ENCODE measurements around the gene SDR39U1. TPM values are rescaled to one million over a fixed set of nuclear protein-coding genes. Genes with fewer than 3 reads are reported as not detected.
"Not testable (repeated sequence)": the region's sequence is repeated elsewhere in the genome, so short reads cannot be mapped to it uniquely, and the experiment has no call there.

SDR39U1 gene, protein sequence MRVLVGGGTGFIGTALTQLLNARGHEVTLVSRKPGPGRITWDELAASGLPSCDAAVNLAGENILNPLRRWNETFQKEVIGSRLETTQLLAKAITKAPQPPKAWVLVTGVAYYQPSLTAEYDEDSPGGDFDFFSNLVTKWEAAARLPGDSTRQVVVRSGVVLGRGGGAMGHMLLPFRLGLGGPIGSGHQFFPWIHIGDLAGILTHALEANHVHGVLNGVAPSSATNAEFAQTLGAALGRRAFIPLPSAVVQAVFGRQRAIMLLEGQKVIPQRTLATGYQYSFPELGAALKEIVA
- total RNA-seq (10 to 100 TPM; 10.8 to 71.2 (median 42.4) TPM), polyA plus RNA-seq (10 to 100 TPM; 37.0 to 64.8 (median 41.8) TPM)
- long read RNA-seq, donor 1, partial matches to known transcripts, result 0 of 3 reads
- long read RNA-seq, donor 1, other reads (novel, unspliced or antisense), result 0 of 3 reads
- long read RNA-seq, donor 2, transcript SDR39U1-203 (5 exons, 1,507 nt), result major isoform, 7 of 10 reads
- long read RNA-seq, donor 2, partial matches to known transcripts, result 0 of 10 reads
- long read RNA-seq, donor 2, other reads (novel, unspliced or antisense), result 0 of 10 reads
- long read RNA-seq, donor 3, transcript SDR39U1-218 (3 exons, 1,960 nt), result major isoform, 6 of 13 reads
- long read RNA-seq, donor 3, partial matches to known transcripts, result 0 of 13 reads
- long read RNA-seq, donor 3, other reads (novel, unspliced or antisense), result 0 of 13 reads
- long read RNA-seq, donor 4, partial matches to known transcripts, result 0 of 2 reads
- long read RNA-seq, donor 4, other reads (novel, unspliced or antisense), result 0 of 2 reads
- long read RNA-seq, donor 5, transcript SDR39U1-201 (6 exons, 1,233 nt), result major isoform, 5 of 13 reads
- long read RNA-seq, donor 5, partial matches to known transcripts, result 0 of 13 reads
- long read RNA-seq, donor 5, other reads (novel, unspliced or antisense), result 0 of 13 reads
- long read RNA-seq, donor 6, transcript SDR39U1-218 (3 exons, 1,960 nt), result minor isoform, 5 of 43 reads
- long read RNA-seq, donor 6, transcript SDR39U1-201 (6 exons, 1,233 nt), result major isoform, 19 of 43 reads
- long read RNA-seq, donor 6, transcript SDR39U1-203 (5 exons, 1,507 nt), result minor isoform, 10 of 43 reads
- long read RNA-seq, donor 6, transcript SDR39U1-209 (4 exons, 1,203 nt), result minor isoform, 5 of 43 reads
- long read RNA-seq, donor 6, partial matches to known transcripts, result 0 of 43 reads
- long read RNA-seq, donor 6, other reads (novel, unspliced or antisense), result 0 of 43 reads
- long read RNA-seq, donor 7, partial matches to known transcripts, result 0 of 7 reads
- long read RNA-seq, donor 7, other reads (novel, unspliced or antisense), result 0 of 7 reads
- long read RNA-seq, donor 8, transcript SDR39U1-203 (5 exons, 1,507 nt), result major isoform, 5 of 14 reads
- long read RNA-seq, donor 8, partial matches to known transcripts, result 0 of 14 reads
- long read RNA-seq, donor 8, other reads (novel, unspliced or antisense), result 0 of 14 reads
- long read RNA-seq, donor 9, partial matches to known transcripts, result 0 of 12 reads
- long read RNA-seq, donor 9, other reads (novel, unspliced or antisense), result 0 of 12 reads
- long read RNA-seq, donor 10, partial matches to known transcripts, result 0 of 6 reads
- long read RNA-seq, donor 10, other reads (novel, unspliced or antisense), result 0 of 6 reads

DNA sequence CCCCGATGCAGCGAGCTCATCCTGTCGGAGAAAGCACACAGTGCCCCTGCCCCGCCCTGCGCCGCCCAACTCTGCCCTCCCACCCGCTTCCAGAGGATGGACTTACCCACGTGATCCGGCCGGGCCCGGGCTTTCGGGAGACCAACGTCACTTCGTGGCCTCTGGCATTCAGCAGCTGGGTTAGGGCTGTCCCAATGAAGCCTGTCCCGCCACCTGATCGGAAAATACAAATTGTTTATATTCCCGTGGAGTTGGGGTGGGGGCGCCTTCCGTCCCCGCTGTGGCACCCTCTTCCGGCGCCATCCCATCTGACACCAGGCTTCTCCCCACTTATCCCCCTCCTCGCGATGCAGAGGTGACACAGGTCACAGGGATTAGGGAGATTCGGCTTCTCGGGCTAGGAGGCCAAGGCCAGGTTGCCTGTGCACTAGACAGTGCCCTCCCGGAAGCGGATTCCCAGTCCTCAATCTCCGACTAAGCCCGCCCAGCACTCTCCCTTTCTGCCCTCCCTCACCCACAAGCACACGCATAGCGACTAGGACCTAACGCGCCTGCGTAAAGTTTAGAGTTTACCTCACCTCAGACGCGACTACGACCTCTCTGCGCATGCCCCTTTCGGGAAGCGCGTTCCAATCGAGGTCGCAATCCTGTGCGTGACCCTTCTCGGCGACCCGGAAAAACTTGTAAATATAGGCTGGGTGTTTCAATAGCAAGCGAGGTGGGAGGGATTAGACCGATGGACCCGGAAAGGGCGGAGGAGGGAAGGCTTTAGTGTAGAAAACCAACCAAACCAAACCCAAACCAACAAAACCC lies at the start of gene SDR39U1:
TSS of gene SDR39U1 (minus strand) at position 537 of the 813 bp plus-strand sequence. CDS start at position 530, 7 bp downstream.
- intact Hi-C loops (cut with DNase I; ENCODE audit: low total_unique reads), result no loop called here
- Histone ChIP-seq H3K36me3 (peaks cover 21 to 39% (median 36%) of the 10 kb centered on the region in 4 donors), H3K27ac (peak within 1 kb of the TSS; percentile 98 to 100 (median 99)), H3K4me3 (peak within 1 kb of the TSS; percentile 50 to 70 (median 60)), H3K4me1 (peaks cover 17 to 52% (median 39%) of the 10 kb centered on the region in 4 donors), H3K9me3 (no peaks in the 10 kb centered on the region), H3K27me3 (no peaks in the 10 kb centered on the region)
- TF ChIP-seq CTCF (IDR thresholded peaks at IDR 0.05), result no peak
- peak; percentile 96 to 99 (median 99) for TF ChIP-seq POLR2AphosphoS5 (IDR thresholded peaks at IDR 0.05)
- TF ChIP-seq POLR2A (IDR thresholded peaks at IDR 0.05), result peak in 2 of 4 donors; percentile 79 to 90
- 0 to 1% (median 0%) methylated on average over 50 to 52 of the region's 52 CpGs for WGBS, 5 donors
- DNase-seq, result peak; percentile 98 to 100

GRCh38 chr14:24491586-24492408 lies 49.2 kb upstream of the SDR39U1 start:
- DNase-seq; H3K27ac ChIP-seq; H3K4me1 ChIP-seq; H3K4me3 ChIP-seq; H3K36me3 ChIP-seq; intact Hi-C loops (cut with DNase I; ENCODE audit: low total_unique reads); H3K27me3 ChIP-seq: not testable (repeated sequence)
- peaks cover 0 to 20% (median 4%) of the 10 kb centered on the region in 4 donors for H3K9me3 ChIP-seq
- whole genome bisulfite sequencing, 5 donors, result 73 to 81% (median 74%) methylated on average over 9 to 19 of the region's 19 CpGs

DNA sequence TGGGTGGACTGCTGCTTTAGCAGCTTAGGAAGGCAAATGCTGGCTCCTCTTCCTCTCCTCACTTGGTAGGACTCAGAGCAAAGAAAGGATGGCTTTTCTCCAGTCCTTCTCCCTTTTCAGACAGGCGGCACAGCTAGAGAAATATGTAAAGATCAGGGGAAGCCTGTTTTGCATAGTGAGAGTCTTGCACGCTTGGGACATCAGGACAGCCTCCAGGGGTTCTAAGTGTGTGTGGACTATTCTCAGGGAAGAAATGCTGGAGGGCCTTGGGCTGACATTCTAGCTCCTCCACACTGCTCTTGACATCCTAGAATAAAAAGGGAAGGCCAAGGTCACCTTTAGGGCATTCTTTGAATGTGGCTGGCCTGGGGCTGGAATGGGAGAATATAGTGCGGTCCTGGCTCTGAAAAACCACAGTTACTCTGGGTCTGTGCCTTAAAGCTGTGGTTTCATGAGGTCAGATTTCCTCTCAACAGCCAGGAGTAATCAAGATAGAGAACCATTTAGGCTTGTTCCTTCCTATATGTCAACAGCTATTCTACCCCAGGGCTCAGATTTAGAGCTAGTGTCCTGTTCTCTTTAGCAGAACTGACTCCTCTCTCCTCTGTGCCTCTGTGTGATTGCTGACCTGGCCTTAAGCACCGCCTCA lies 41.2 kb upstream of the SDR39U1 start:
- intact Hi-C loops (cut with DNase I; ENCODE audit: low total_unique reads), result no loop called here
- Histone ChIP-seq H3K27ac (no peak overlapping the region), H3K27me3 (no peaks in the 10 kb centered on the region), H3K9me3 (no peaks in the 10 kb centered on the region), H3K4me1 (peaks cover 0 to 4% (median 0%) of the 10 kb centered on the region in 4 donors), H3K36me3 (no peaks in the 10 kb centered on the region), H3K4me3 (no peak overlapping the region)
- DNase-seq, result no peak
- no peak for TF ChIP-seq EP300 (IDR thresholded peaks at IDR 0.05)
- no peak for TF ChIP-seq CTCF (IDR thresholded peaks at IDR 0.05)
- TF ChIP-seq POLR2A (IDR thresholded peaks at IDR 0.05), result no peak
- TF ChIP-seq POLR2AphosphoS5 (IDR thresholded peaks at IDR 0.05), result no peak
- WGBS, 5 donors, result 44 to 61% (median 52%) methylated on average over 4 of the region's 4 CpGs

DNA sequence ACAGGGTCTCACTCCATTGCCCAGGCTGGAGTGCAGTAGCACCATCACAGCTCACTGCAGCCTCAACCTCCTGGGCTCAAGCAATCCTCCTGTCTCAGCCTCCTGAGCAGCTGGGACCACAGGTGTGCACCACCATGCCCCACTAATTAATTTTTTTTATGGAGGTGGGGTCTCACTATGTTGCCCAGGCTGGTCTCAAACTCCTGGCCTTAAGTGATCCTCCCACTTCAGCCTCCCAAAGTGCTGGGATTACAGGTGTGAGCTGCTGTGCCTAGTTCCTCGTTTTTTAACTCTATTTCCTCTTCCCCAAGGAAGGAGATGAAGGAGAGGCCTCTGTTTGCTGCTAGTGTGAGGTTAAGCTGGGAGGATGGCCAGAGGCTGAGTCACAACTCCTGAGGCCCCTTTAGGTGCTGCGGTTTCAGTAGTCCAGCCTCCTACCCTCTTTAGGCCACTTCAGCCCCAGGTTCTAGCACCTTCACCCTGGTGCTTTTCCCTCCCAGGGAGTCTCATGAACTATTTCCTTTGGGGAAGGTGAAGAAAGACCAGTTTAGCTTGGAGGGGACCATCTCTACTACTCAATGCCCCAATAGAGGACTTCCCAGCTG lies 40.2 kb upstream of the SDR39U1 start:
- intact Hi-C loops (cut with DNase I; ENCODE audit: low total_unique reads); H3K27ac ChIP-seq; H3K27me3 ChIP-seq; H3K4me1 ChIP-seq; H3K9me3 ChIP-seq; DNase-seq; H3K36me3 ChIP-seq; H3K4me3 ChIP-seq: not testable (repeated sequence)
- 54 to 70% (median 56%) methylated on average over 2 of the region's 2 CpGs for WGBS, 5 donors
